SK-N-DZ (cell line): Measurements from ENCODE around the gene MAGEB2. TPM values are rescaled to one million over a fixed set of nuclear protein-coding genes. Genes with fewer than 3 reads are reported as not detected.
"Not testable (repeated sequence)": the region's sequence is repeated elsewhere in the genome, so short reads cannot be mapped to it uniquely, and the experiment has no call there.

Experiments used
- DNase-seq: peaks from one replicate; pipeline ENCODE4 v3.0.0-alpha.2; 2015; ENCODE audit warnings: low spot score
- polyA plus RNA-seq, 2 experiments: library from polyadenylated mRNA; depleted of rRNA; stranded (reverse); fragments of >200 nt; gene quantifications; 2 replicates each; pipeline ENCODE4 v1.2.3, GENCODE V29; 2014

The MAGEB2 gene
- 2.9 and 5.6 TPM in 2 replicates for polyA plus RNA-seq (2014; cell fraction: cytosol; rRNA removed)
- polyA plus RNA-seq (2014; cell fraction: nucleus; rRNA removed) = 0.91 and 1.8 TPM in 2 replicates

GRCh38 chrX:30215357-30215843 lies at the start of gene MAGEB2:
Gene MAGEB2, plus strand, starts transcription at chrX:30215563. Its CDS starts 3,018 bp downstream, at chrX:30218581.
- DNase-seq = no peak

- no peak for DNase-seq
Measured at GRCh38 chrX:30170900-30171299, 44.5 kb upstream of the MAGEB2 start.

- DNase-seq = no peak
Measured at GRCh38 chrX:30181353-30181752, 34.0 kb upstream of the MAGEB2 start.

GRCh38 chrX:30183554-30183953 lies 31.8 kb upstream of the MAGEB2 start:
- no peak for DNase-seq

- DNase-seq = no peak
Measured at GRCh38 chrX:30190426-30190825, 24.9 kb upstream of the MAGEB2 start.

- not testable (repeated sequence) for DNase-seq
Measured at GRCh38 chrX:30193910-30194309, 21.5 kb upstream of the MAGEB2 start.

- DNase-seq = no peak
Measured at GRCh38 chrX:30196322-30196721, 19.0 kb upstream of the MAGEB2 start.

GRCh38 chrX:30212172-30212571 lies 3.2 kb upstream of the MAGEB2 start:
- DNase-seq = no peak

GRCh38 chrX:30217465-30217864 lies 2.1 kb downstream of the MAGEB2 start:
- no peak for DNase-seq

GRCh38 chrX:30219372-30219771 lies 4.0 kb downstream of the MAGEB2 start:
- no peak for DNase-seq

GRCh38 chrX:30220661-30221060 lies 5.3 kb downstream of the MAGEB2 start:
- no peak for DNase-seq

GRCh38 chrX:30224536-30224935 lies 9.2 kb downstream of the MAGEB2 start:
- peak; percentile 93 for DNase-seq

GRCh38 chrX:30228526-30228925 lies 13.2 kb downstream of the MAGEB2 start:
- DNase-seq = no peak

- peak; percentile 25 for DNase-seq
Measured at GRCh38 chrX:30230395-30230794, 15.0 kb downstream of the MAGEB2 start, which contains the start of gene MAGEB3. Gene MAGEB3, plus strand, starts transcription at chrX:30230657. Its CDS starts 5,268 bp downstream, at chrX:30235925.

GRCh38 chrX:30241724-30242415 lies 26.5 kb downstream of the MAGEB2 start, which contains the start of gene MAGEB4:
Gene MAGEB4, plus strand, starts transcription at chrX:30242000. Its CDS starts 136 bp downstream, at chrX:30242136.
- no peak for DNase-seq

- DNase-seq = peak; percentile 75
Measured at GRCh38 chrX:30246769-30247489, 31.6 kb downstream of the MAGEB2 start, which contains the start of gene MAGEB1. Gene MAGEB1, plus strand, starts transcription at chrX:30247146. Its CDS starts 3,348 bp downstream, at chrX:30250494.

GRCh38 chrX:30248854-30249253 lies 33.5 kb downstream of the MAGEB2 start:
- DNase-seq = no peak

- no peak for DNase-seq
Measured at GRCh38 chrX:30253257-30253656, 37.9 kb downstream of the MAGEB2 start.

GRCh38 chrX:30259927-30260326 lies 44.6 kb downstream of the MAGEB2 start:
- no peak for DNase-seq

- DNase-seq = no peak
Measured at GRCh38 chrX:30261012-30261411, 45.6 kb downstream of the MAGEB2 start.

GRCh38 chrX:30262763-30263162 lies 47.4 kb downstream of the MAGEB2 start:
- no peak for DNase-seq
